Esophagus squamous epithelium (tissue), 5 donors: ENCODE measurements around the gene SPATA12. TPM values are rescaled to one million over a fixed set of nuclear protein-coding genes. Genes with fewer than 3 reads are reported as not detected.

ENCODE experiments used
- DNase-seq: peaks from one replicate; lab custom pipeline; 2025; lab: John Stamatoyannopoulos, UW
- H3K27ac ChIP-seq, 4 donors: fragments of 200-600 bp; sonication (generic); one replicate each; pipeline ENCODE4 v1.5.1; 2016 to 2019; ENCODE audit warnings: mild to moderate bottlenecking in 1 of 4
- H3K27me3 ChIP-seq, 4 donors: fragments of 200-600 bp; sonication (generic); 1 replicate in 3 of 4; 2 replicates in 1 of 4; pipeline versions ENCODE4 v1.5.1 to v1.6.0; 2017 to 2021; ENCODE audit warnings: antibody characterized with exemption in 1 of 4
- H3K36me3 ChIP-seq, 3 donors: fragments of 200-600 bp; sonication (generic); one replicate each; pipeline ENCODE4 v1.5.1; 2016 to 2019
- H3K4me1 ChIP-seq, 3 donors: fragments of 200-600 bp; sonication (generic); one replicate each; pipeline ENCODE4 v1.5.1; 2017 to 2019
- H3K4me3 ChIP-seq, 4 donors: fragments of 200-600 bp; sonication (generic); 1 replicate in 3 of 4; 2 replicates in 1 of 4; pipeline ENCODE4 v1.5.1; 2016 to 2019; ENCODE audit warnings: mild to moderate bottlenecking in 2 of 4, moderate library complexity in 1 of 4
- H3K9me3 ChIP-seq, 3 donors: fragments of 200-600 bp; sonication (generic); one replicate each; pipeline ENCODE4 v1.5.1; 2016 to 2019
- POLR2A ChIP-seq, 4 donors: fragments of 450-650 bp; IDR thresholded peaks; one replicate each; pipeline ENCODE4 v1.6.1; 2017; ENCODE audit warnings: antibody characterized with exemption in 4 of 4, mild to moderate bottlenecking in 4 of 4, moderate library complexity in 3 of 4
- WGBS, 2 donors: methylation state at CpG; one replicate each; pipeline ENCODE4 v1.1.5; 2018; 5-methylcytosine and 5-hydroxymethylcytosine counted together
- intact Hi-C: fragments of 100-400 bp; cut with DNase I; formaldehyde crosslinking; loops from one replicate; pipeline ENCODE4 v1.15.0; 2022
- total RNA-seq, 4 donors: library from RNA; depleted of rRNA; stranded (reverse); fragments of >200 nt; gene quantifications; one replicate each; pipeline ENCODE4 v1.1.0, GENCODE V29; 2016
- TF ChIP-seq, protein P1 (sequence below), 6 experiments: fragments of 450-650 bp in 4 of 6; fragments of 200-600 bp in 2 of 6; sonication (generic) in 2 of 6; IDR thresholded peaks; one replicate each; pipeline ENCODE4 v1.5.1; 2016 to 2019; ENCODE audit warnings: antibody characterized with exemption in 6 of 6, mild to moderate bottlenecking in 4 of 6, moderate library complexity in 4 of 6
- donor health status: DM: yes; HTN: yes; CAD: no.

SPATA12 gene
- total RNA-seq, 4 donors from 2014 or later: 0.09 TPM; not detected in 3

DNA sequence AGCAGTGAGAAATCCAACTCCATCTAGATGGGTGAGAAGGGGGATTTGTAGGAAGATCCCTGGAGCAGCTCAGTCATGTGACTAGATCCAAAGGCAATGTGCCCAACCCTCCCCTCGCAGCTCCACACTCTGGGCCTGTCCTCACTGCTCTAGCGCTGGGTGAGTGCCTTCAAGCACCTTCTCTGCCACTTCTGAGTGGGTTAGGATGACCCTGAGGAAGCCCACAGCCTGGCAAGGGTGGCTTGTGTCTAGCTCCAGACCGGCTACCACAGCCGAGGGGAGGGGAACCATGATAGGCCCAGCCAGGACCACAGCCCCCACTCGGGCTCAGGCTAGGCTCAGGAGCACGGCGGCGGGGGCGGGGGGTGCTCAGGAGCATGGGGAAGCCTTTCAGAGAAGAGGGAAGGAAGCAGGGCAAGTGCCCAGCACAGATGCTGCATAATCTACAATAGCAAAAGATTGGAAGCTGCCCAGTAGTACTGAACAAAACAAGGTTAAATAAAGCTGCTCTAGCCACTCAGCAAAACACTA, 1.7 kb downstream of the SPATA12 start:
- Histone ChIP-seq H3K27ac (peak overlapping the region; percentile 79 to 89 (median 86)), H3K4me3 (no peak overlapping the region), H3K9me3 (no peaks in the 10 kb centered on the region), H3K36me3 (no peaks in the 10 kb centered on the region), H3K27me3 (no peaks in the 10 kb centered on the region), H3K4me1 (peaks cover 30 to 83% (median 59%) of the 10 kb centered on the region in 3 donors)
- no peak for DNase-seq
- no peak for TF ChIP-seq POLR2A (IDR thresholded peaks at IDR 0.05)
- TF ChIP-seq, protein P1, sequence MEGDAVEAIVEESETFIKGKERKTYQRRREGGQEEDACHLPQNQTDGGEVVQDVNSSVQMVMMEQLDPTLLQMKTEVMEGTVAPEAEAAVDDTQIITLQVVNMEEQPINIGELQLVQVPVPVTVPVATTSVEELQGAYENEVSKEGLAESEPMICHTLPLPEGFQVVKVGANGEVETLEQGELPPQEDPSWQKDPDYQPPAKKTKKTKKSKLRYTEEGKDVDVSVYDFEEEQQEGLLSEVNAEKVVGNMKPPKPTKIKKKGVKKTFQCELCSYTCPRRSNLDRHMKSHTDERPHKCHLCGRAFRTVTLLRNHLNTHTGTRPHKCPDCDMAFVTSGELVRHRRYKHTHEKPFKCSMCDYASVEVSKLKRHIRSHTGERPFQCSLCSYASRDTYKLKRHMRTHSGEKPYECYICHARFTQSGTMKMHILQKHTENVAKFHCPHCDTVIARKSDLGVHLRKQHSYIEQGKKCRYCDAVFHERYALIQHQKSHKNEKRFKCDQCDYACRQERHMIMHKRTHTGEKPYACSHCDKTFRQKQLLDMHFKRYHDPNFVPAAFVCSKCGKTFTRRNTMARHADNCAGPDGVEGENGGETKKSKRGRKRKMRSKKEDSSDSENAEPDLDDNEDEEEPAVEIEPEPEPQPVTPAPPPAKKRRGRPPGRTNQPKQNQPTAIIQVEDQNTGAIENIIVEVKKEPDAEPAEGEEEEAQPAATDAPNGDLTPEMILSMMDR (IDR thresholded peaks at IDR 0.05): no peak
- WGBS, 2 donors: 18% methylated on average over 3 of the region's 9 CpGs; no CpG with 5 or more reads in 1 of the 2 donors
- intact Hi-C loops: no loop called here

DNA sequence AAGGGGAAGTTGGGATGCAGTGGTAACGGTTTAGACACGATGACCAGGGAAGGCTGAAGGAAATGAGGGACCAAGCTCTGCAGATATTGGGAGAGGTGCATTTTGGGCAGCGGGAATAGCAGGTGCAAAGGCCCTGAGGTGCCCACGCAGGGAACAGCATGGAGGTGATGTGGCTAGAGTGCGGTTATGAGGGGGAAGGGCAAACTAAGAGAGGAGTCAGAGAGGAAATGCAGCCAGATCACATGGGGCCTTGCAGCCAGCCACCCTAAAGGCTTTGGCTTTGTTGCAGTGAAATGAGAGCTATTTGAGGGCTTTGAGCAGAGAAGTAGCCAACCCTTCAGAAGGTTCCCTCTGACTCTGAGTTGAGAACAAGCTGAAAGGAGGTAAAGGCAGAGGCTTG, 2.6 kb downstream of the SPATA12 start:
- Histone ChIP-seq H3K9me3 (no peaks in the 10 kb centered on the region), H3K27ac (peak overlapping the region in 3 of 4 donors; percentile 86 to 89 (median 86)), H3K27me3 (no peaks in the 10 kb centered on the region), H3K36me3 (no peaks in the 10 kb centered on the region), H3K4me1 (peaks cover 34 to 83% (median 67%) of the 10 kb centered on the region in 3 donors), H3K4me3 (no peak overlapping the region)
- 85 to 87% methylated on average over 5 of the region's 5 CpGs for WGBS, 2 donors
- DNase-seq: no peak
- intact Hi-C loops: no loop called here
- TF ChIP-seq, protein P1 (IDR thresholded peaks at IDR 0.05): no peak

DNA sequence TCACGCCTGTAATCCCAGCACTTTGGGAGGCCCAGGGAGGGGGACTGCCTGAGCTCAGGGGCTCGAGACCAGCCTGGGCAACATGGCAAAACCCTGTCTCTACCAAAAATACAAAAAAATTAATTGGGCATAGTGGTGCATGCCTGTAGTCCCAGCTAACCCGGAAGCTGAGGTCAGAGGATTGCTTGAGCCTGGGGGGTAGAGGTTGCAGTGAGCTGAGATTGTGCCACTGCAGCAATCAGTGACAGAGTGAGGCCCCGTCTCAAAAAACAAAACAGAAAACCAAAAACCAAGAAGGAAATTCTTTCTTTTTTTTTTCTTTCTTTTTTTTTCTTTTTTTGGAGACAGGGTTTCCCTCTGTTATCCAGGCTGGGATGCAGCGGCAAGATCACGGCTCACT, 3.5 kb downstream of the SPATA12 start:
- intact Hi-C loops: no loop called here
- Histone ChIP-seq H3K27ac (peak overlapping the region in 3 of 4 donors; percentile 52 to 89 (median 86)), H3K9me3 (no peaks in the 10 kb centered on the region), H3K27me3 (no peaks in the 10 kb centered on the region), H3K4me1 (peaks cover 35 to 91% (median 72%) of the 10 kb centered on the region in 3 donors), H3K36me3 (no peaks in the 10 kb centered on the region), H3K4me3 (no peak overlapping the region)
- no peak for DNase-seq
- TF ChIP-seq, protein P1 (IDR thresholded peaks at IDR 0.05): no peak
- no peak for TF ChIP-seq POLR2A (IDR thresholded peaks at IDR 0.05)
- WGBS, 2 donors: 80 to 90% methylated on average over 6 of the region's 6 CpGs

DNA sequence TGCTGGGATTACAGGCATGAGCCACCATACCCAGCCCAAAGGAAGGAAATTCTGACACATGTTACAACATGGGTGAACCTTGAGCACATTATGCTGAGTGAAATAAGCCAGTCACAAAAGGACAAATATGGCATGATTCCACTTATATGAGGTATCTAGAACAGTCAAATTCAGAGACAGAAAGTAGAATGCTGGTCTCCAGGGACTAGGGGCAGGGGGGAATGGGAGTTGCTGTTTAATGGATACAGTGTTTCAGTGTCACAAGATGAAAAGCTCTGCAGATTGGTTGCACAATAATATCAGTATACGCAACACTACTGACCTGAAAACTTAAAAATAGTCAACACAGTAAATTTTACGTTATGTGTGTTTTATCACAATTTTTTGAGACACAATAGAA, 4.1 kb downstream of the SPATA12 start:
- TF ChIP-seq, protein P1 (IDR thresholded peaks at IDR 0.05): no peak
- H3K27ac ChIP-seq: peak overlapping the region in 3 of 4 donors; percentile 36 to 86 (median 52)
- DNase-seq: no peak
- peaks cover 33 to 92% (median 70%) of the 10 kb centered on the region in 3 donors for H3K4me1 ChIP-seq
- no peaks in the 10 kb centered on the region for H3K9me3 ChIP-seq
- 81 to 95% methylated on average over 2 of the region's 2 CpGs for WGBS, 2 donors
- H3K27me3 ChIP-seq: no peaks in the 10 kb centered on the region
- intact Hi-C loops: no loop called here
- H3K36me3 ChIP-seq: no peaks in the 10 kb centered on the region
- no peak overlapping the region for H3K4me3 ChIP-seq

DNA sequence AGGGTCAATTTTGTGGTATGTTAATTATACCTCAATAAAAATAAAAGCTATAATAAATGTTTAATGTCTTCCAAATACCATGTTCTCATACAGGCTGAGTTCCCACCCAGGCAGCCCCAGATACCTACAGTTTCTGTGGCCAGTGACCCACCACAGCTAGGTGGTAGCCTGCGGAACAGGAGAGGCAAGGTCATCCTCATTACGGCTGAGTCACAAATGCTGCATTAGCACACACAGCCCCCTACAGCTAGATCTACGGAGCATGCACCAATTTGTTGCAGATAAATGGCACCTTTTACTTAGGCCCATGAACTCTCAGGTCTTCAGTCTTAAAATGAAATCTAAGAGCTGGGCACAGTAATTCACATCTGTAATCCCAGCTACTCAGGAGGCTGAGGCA, 5.1 kb downstream of the SPATA12 start:
- Histone ChIP-seq H3K27me3 (no peaks in the 10 kb centered on the region), H3K4me3 (no peak overlapping the region), H3K9me3 (no peaks in the 10 kb centered on the region), H3K36me3 (no peaks in the 10 kb centered on the region), H3K4me1 (peaks cover 26 to 90% (median 64%) of the 10 kb centered on the region in 3 donors), H3K27ac (no peak overlapping the region)
- DNase-seq: no peak
- intact Hi-C loops: no loop called here
- WGBS, 2 donors: 73 to 96% methylated on average over 2 to 3 of the region's 3 CpGs
- TF ChIP-seq POLR2A (IDR thresholded peaks at IDR 0.05): no peak
- TF ChIP-seq, protein P1 (IDR thresholded peaks at IDR 0.05): no peak
